Superior temporal gyrus (tissue), 1 donor: ENCODE measurements around the gene STIL.
"Not testable (repeated sequence)": the region's sequence is repeated elsewhere in the genome, so short reads cannot be mapped to it uniquely, and the experiment has no call there.

Experiments
- DNase-seq: peaks from one replicate; pipeline ENCODE4 v3.0.0-alpha.2; 2016; ENCODE audit errors: extremely low spot score

Gene STIL

DNA sequence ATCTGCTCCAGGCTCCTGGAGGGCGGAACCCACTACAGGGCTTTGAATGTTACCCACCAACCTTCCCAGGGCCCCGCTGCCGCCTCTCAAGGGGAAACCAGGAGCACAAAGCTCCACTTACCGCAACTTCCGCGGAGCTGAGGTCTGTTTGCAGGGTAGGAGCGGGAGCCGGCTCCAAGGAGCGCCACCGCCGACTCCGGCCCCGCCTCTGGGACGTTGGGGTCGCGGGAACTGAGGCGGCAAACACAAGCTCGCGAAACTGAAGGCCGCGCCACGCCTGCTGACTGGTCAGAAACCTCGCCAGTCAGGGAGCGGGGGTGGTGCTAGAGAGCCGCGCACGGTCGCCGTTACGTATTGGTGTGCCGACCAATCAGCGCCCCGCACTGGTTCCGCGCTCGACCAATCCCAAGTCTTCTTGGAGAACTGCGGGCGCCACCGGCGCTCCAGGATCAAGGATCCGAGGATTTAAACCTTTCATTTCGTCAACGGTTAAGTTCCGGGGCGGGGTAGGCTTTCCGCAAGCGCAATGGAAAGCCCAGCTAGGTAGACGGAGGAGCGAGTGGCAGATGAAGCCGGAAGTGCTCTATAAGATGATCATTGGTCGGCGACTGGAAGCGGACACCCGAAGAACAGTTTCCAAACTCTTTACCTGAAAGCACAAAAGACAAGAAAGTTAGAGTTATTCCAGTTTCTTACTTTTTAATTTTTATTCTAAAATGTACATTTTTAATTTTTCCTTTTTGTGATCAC, at the start of gene STIL:
STIL (minus strand) TSS at position 233 of the 750 bp plus-strand sequence. CDS start 3,828 bp downstream, outside the sequence.
- peak; percentile 99 for DNase-seq

GRCh38 chr1:47362828-47363227, 48.9 kb upstream of the STIL start:
- no peak for DNase-seq

- no peak for DNase-seq
Observed at GRCh38 chr1:47361380-47361779, 47.4 kb upstream of the STIL start.

GRCh38 chr1:47351305-47351704, 37.4 kb upstream of the STIL start:
- DNase-seq: no peak

DNA sequence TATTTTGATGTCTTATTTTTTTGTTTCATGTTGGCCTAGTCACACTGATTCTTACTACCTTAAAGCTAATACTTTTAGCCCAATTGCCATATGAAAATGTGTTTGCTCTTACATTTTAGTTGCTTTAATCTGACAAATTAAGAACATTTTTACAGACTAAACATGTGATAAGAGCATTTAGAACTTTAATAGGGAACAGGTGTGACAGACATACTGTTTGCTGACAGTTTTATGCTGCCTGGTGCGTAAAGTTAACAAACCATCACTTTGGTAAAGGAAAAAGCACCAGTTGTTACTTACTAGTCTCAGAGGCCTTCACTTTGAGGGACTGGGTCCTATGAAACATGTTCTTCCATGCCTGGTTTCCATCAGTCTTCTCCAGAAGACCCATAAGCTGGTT, 34.3 kb upstream of the STIL start:
- DNase-seq: no peak

GRCh38 chr1:47347735-47348134, 33.8 kb upstream of the STIL start:
- DNase-seq: no peak

DNA sequence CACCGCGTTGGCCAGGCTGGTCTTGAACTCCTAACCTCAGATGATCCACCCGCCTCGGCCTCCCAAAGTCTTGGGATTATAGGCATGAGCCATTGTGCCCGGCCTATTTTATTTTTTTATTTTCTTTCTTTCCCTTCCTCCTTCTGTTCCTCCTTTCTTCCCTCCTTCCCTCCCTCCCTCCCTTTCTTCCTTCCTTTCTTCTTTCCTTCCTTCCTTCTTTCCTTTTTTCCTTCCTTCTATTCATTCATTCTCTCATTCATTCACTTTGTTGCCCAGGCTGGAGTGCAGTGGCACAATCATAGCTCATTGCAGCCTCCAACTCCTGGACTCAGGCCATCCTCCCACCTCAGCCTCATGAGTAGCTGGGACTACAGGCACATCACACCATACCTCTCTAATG, 33.0 kb upstream of the STIL start:
- not testable (repeated sequence) for DNase-seq

- DNase-seq: no peak
Observed at GRCh38 chr1:47340227-47340626, 26.3 kb upstream of the STIL start.

- DNase-seq: no peak
Observed at GRCh38 chr1:47338249-47339077, 24.5 kb upstream of the STIL start.

- no peak for DNase-seq
Observed at GRCh38 chr1:47337350-47337749, 23.4 kb upstream of the STIL start.

GRCh38 chr1:47334765-47335435, 21.0 kb upstream of the STIL start:
- DNase-seq: no peak

GRCh38 chr1:47333922-47334764, 20.2 kb upstream of the STIL start:
- peak; percentile 84 for DNase-seq

DNA sequence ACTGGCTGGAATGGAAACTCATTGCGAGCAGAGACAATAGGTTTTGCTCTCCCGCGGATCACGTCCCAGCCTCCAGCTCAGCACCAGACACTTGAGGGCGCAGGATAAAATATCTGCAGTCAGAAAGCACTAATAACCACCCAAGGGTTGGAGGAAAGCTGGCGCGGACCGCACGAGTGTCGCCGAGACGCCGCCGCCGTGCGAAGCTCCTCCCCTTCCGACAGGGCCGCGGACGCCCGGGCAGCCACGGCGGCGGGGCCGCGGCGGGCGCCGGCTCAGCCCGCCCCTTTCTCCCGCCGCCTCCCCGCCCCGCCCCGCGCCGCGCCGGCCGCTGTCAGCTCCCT, 19.6 kb upstream of the STIL start, which contains the start of gene CMPK1:
CMPK1 (plus strand) TSS at position 213 of the 344 bp plus-strand sequence. CDS start 156 bp downstream, outside the sequence.
- DNase-seq: peak; percentile 76

- no peak for DNase-seq
Observed at GRCh38 chr1:47332779-47333577, 19.0 kb upstream of the STIL start.

- no peak for DNase-seq
Observed at GRCh38 chr1:47331875-47332274, 17.9 kb upstream of the STIL start.

DNA sequence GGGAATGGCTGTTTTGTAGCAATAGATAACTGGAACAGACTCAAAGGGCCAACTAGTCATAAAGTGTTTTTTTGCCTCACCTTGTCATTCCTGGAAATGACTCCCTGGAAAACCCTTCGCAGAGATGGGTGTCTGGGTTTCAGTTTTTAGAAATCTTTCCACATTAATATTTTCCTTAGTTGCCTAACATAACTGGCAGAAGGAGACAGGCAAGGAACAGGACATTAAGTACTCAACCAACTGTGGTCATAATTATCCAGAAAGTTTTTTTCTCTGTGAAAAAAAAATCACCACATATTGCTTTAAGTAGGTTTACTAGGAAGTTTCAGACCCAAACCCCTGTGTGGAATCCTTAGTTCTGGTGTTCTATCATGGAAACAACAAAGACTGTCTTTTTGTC, 16.3 kb upstream of the STIL start:
- DNase-seq: no peak

GRCh38 chr1:47328992-47329391, 15.0 kb upstream of the STIL start:
- no peak for DNase-seq

GRCh38 chr1:47326271-47326670, 12.3 kb upstream of the STIL start:
- no peak for DNase-seq

- DNase-seq: no peak
Observed at GRCh38 chr1:47325528-47325927, 11.6 kb upstream of the STIL start.

DNA sequence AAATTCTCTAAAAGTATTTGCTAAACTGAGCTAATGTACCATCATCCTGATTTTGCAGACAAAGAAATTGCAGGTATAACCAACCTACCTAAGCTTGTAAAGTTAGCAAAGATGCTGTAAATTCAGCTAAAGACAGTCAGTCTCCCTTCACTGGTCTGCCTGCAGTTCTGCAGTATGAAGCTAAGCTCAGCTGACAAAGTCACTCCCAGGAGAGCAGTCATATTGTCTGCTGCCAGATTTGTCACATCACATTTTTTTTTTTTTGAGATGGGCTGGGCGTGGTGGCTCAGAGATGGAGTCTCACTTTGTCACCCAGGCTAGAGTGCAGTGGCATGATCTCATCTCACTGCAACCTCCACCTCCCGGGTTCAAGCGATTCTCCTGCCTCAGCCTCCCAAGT, 10.7 kb upstream of the STIL start:
- DNase-seq: no peak

GRCh38 chr1:47323599-47324031, 9.7 kb upstream of the STIL start:
- no peak for DNase-seq
